Kidney glomerular epithelial cell (primary cell): ENCODE data around the gene POGK.
A peak's percentile ranks its signal among the peaks of the same experiment; 100 is the strongest.

Experiments
- DNase-seq: peaks from one replicate; lab custom pipeline; 2025; lab: John Stamatoyannopoulos, UW

The POGK gene

GRCh38 chr1:166903232-166903631 is 64.0 kb downstream of the POGK start:
- peak; percentile 48 for DNase-seq

- peak; percentile 29 for DNase-seq
Observed at GRCh38 chr1:166905136-166905535, 65.9 kb downstream of the POGK start.

GRCh38 chr1:166905900-166906299 is 66.6 kb downstream of the POGK start:
- DNase-seq: peak; percentile 93
